Measurements from ENCODE around the gene ALS2.

- no peak for TF ChIP-seq YY1 (IDR thresholded peaks at IDR 0.05; ENCODE audit: insufficient read depth, insufficient read length)
- no peak for TF ChIP-seq SUZ12 (IDR thresholded peaks at IDR 0.05; ENCODE audit: extremely low read depth, insufficient read depth, insufficient read length)
- TF ChIP-seq ZNF274 (IDR thresholded peaks at IDR 0.05; ENCODE audit: low read depth, low read length): no peak
Observed at GRCh38 chr2:201824212-201824611, 43.5 kb upstream of the ALS2 start.

All from NT2/D1 (cell line).